ENCODE results near the gene PLSCR1.
"Not testable (repeated sequence)": the region's sequence is repeated elsewhere in the genome, so short reads cannot be mapped to it uniquely, and the experiment has no call there.

Gene PLSCR1

GRCh38 chr3:146547235-146547835 is 2.9 kb upstream of the PLSCR1 start:
- DNase-seq = no peak

GRCh38 chr3:146546366-146546965 is 2.1 kb upstream of the PLSCR1 start:
- DNase-seq = no peak

- DNase-seq = no peak
Observed at GRCh38 chr3:146544929-146545528, 622 bp upstream of the PLSCR1 start.

GRCh38 chr3:146543461-146544001 is 876 bp downstream of the PLSCR1 start:
- peak; percentile 56 for DNase-seq

GRCh38 chr3:146542978-146543377 is 1.4 kb downstream of the PLSCR1 start:
- no peak for DNase-seq

GRCh38 chr3:146542179-146542578 is 2.2 kb downstream of the PLSCR1 start:
- DNase-seq = peak; percentile 65

GRCh38 chr3:146540978-146541377 is 3.4 kb downstream of the PLSCR1 start:
- no peak for DNase-seq

GRCh38 chr3:146540236-146540635 is 4.2 kb downstream of the PLSCR1 start:
- DNase-seq = no peak

GRCh38 chr3:146539315-146539714 is 5.1 kb downstream of the PLSCR1 start:
- DNase-seq = no peak

GRCh38 chr3:146537603-146538002 is 6.8 kb downstream of the PLSCR1 start:
- DNase-seq = no peak

GRCh38 chr3:146536681-146537080 is 7.7 kb downstream of the PLSCR1 start:
- DNase-seq = no peak

GRCh38 chr3:146532406-146532805 is 12.0 kb downstream of the PLSCR1 start:
- DNase-seq = no peak

- no peak for DNase-seq
Observed at GRCh38 chr3:146530609-146531008, 13.8 kb downstream of the PLSCR1 start.

GRCh38 chr3:146529021-146529420 is 15.4 kb downstream of the PLSCR1 start:
- DNase-seq = no peak

- DNase-seq = no peak
Observed at GRCh38 chr3:146524961-146525360, 19.4 kb downstream of the PLSCR1 start.

GRCh38 chr3:146523531-146523930 is 20.9 kb downstream of the PLSCR1 start:
- DNase-seq = no peak

- DNase-seq = not testable (repeated sequence)
Observed at GRCh38 chr3:146522174-146523158, 21.9 kb downstream of the PLSCR1 start.

- no peak for DNase-seq
Observed at GRCh38 chr3:146521394-146521793, 23.0 kb downstream of the PLSCR1 start.

GRCh38 chr3:146519810-146520209 is 24.6 kb downstream of the PLSCR1 start:
- DNase-seq = no peak

GRCh38 chr3:146517684-146518435 is 26.5 kb downstream of the PLSCR1 start:
- DNase-seq = no peak

GRCh38 chr3:146513386-146514051 is 30.9 kb downstream of the PLSCR1 start:
- DNase-seq = no peak
